GM12873 (cell line): ENCODE results near the gene SH2D3C.

Experiments used
- CTCF ChIP-seq: IDR thresholded peaks from 2 replicates; pipeline ENCODE4 v1.5.1; 2012; ENCODE audit warnings: low read depth, mild to moderate bottlenecking, moderate library complexity, low read length, control low read depth; ENCODE audit not compliant: insufficient read depth; ENCODE audit errors: missing control alignments

The SH2D3C gene

GRCh38 chr9:127714951-127715469, 63.5 kb downstream of the SH2D3C start:
- TF ChIP-seq CTCF, result no peak

GRCh38 chr9:127714020-127714750, 64.3 kb downstream of the SH2D3C start:
- no peak for TF ChIP-seq CTCF

- no peak for TF ChIP-seq CTCF
Observed at GRCh38 chr9:127712867-127713266, 65.6 kb downstream of the SH2D3C start.

GRCh38 chr9:127712371-127712770, 66.1 kb downstream of the SH2D3C start:
- TF ChIP-seq CTCF, result no peak

GRCh38 chr9:127711831-127712274, 66.6 kb downstream of the SH2D3C start:
- no peak for TF ChIP-seq CTCF

- no peak for TF ChIP-seq CTCF
Observed at GRCh38 chr9:127711226-127711701, 67.2 kb downstream of the SH2D3C start.

- TF ChIP-seq CTCF, result no peak
Observed at GRCh38 chr9:127710204-127710783, 68.2 kb downstream of the SH2D3C start.
